GM23248 (cell line): Measurements from ENCODE around the gene ABI3. TPM values are rescaled to one million over a fixed set of nuclear protein-coding genes. Genes with fewer than 3 reads are reported as not detected.

Experiments used
- DNase-seq: peaks from one replicate; pipeline ENCODE4 v3.0.0-alpha.2; 2015
- H2AFZ ChIP-seq: fragments of 200-600 bp; sonication (generic); 2 replicates; pipeline ENCODE4 v1.6.1; 2016; ENCODE audit warnings: antibody characterized with exemption
- H3F3A ChIP-seq: fragments of 200-600 bp; sonication (generic); 2 replicates; pipeline ENCODE4 v1.6.1; 2016; ENCODE audit warnings: mild to moderate bottlenecking, antibody characterized with exemption, mixed run types; ENCODE audit not compliant: insufficient read depth
- H3K27ac ChIP-seq: fragments of 200-600 bp; sonication (generic); 2 replicates; pipeline ENCODE4 v1.5.1; 2016; ENCODE audit warnings: mild to moderate bottlenecking
- H3K27me3 ChIP-seq: fragments of 200-600 bp; sonication (generic); replicated peaks from 2 replicates; pipeline ENCODE4 v1.6.1; 2016; ENCODE audit warnings: mild to moderate bottlenecking; ENCODE audit not compliant: insufficient read depth
- H3K36me3 ChIP-seq: fragments of 200-600 bp; sonication (generic); 2 replicates; pipeline ENCODE4 v1.6.1; 2016; ENCODE audit warnings: low read depth, mild to moderate bottlenecking
- H3K4me1 ChIP-seq: fragments of 200-600 bp; sonication (generic); 2 replicates; pipeline ENCODE4 v1.6.1; 2016; ENCODE audit warnings: mild to moderate bottlenecking; ENCODE audit not compliant: insufficient read depth
- H3K4me2 ChIP-seq: fragments of 200-600 bp; sonication (generic); one replicate; pipeline ENCODE4 v1.6.1; 2016; ENCODE audit warnings: mild to moderate bottlenecking; ENCODE audit not compliant: unreplicated experiment
- H3K4me3 ChIP-seq: fragments of 200-600 bp; sonication (generic); 2 replicates; pipeline ENCODE4 v1.5.1; 2016; ENCODE audit warnings: mild to moderate bottlenecking
- H3K79me2 ChIP-seq: fragments of 200-600 bp; sonication (generic); 2 replicates; pipeline ENCODE4 v1.6.1; 2016; ENCODE audit warnings: mild to moderate bottlenecking; ENCODE audit not compliant: insufficient read depth
- H3K9ac ChIP-seq: fragments of 200-600 bp; sonication (generic); 2 replicates; pipeline ENCODE4 v1.6.1; 2016; ENCODE audit warnings: mild to moderate bottlenecking
- H3K9me2 ChIP-seq: fragments of 200-600 bp; sonication (generic); 2 replicates; pipeline ENCODE4 v1.6.1; 2016; ENCODE audit warnings: mixed run types, mild to moderate bottlenecking, moderate library complexity; ENCODE audit not compliant: insufficient read depth
- H3K9me3 ChIP-seq: fragments of 200-600 bp; sonication (generic); one replicate; pipeline ENCODE4 v1.6.1; 2017; ENCODE audit warnings: low read depth
- H4K20me1 ChIP-seq: fragments of 200-600 bp; sonication (generic); 2 replicates; pipeline ENCODE4 v1.6.0; 2016; ENCODE audit not compliant: insufficient read depth
- EZH2 ChIP-seq: fragments of 200-600 bp; sonication (generic); IDR thresholded peaks from 2 replicates; pipeline ENCODE4 v1.6.1; 2018; ENCODE audit warnings: antibody characterized with exemption, mild to moderate bottlenecking; ENCODE audit not compliant: insufficient read depth, poor library complexity, severe bottlenecking
- EZH2phosphoT487 ChIP-seq: fragments of 200-600 bp; sonication (generic); IDR thresholded peaks from 2 replicates; pipeline ENCODE4 v1.6.1; 2018; ENCODE audit warnings: antibody characterized with exemption, moderate library complexity, mild to moderate bottlenecking, low read depth; ENCODE audit not compliant: insufficient read depth
- WGBS, 2 experiments: methylation state at CpG; one replicate each; pipeline ENCODE4 v1.1.6; 2015 to 2017; ENCODE audit warnings: low lambda C conversion rate in 2 of 2, low coverage in 1 of 2; ENCODE audit errors: missing lambda C conversion rate in 2 of 2; 5-methylcytosine and 5-hydroxymethylcytosine counted together
- in situ Hi-C: fragments of 300-500 bp; cut with MboI; formaldehyde crosslinking; loops from 2 replicates; pipeline ENCODE4 v1.15.0; 2020
- polyA plus RNA-seq: library from polyadenylated mRNA; unstranded; fragments of >200 nt; fragmentation: Nextera tagmentation; extraction: Ambion mirVana; gene quantifications from 2 replicates; pipeline ENCODE4 v1.2.1, GENCODE V29; 2016
- total RNA-seq: library from RNA; depleted of rRNA; stranded (reverse); fragments of >200 nt; shearing (Covaris generic); gene quantifications from 2 replicates; pipeline ENCODE4 v1.2.3, GENCODE V29; 2014

Gene ABI3
- total and polyA plus RNA-seq, 2 experiments from 2014 or later: not detected

GRCh38 chr17:49209061-49209571, 1.4 kb upstream of the ABI3 start:
- H4K20me1 ChIP-seq: no peaks in the 10 kb centered on the region
- H3K79me2 ChIP-seq: no peaks in the 10 kb centered on the region
- in situ Hi-C loops: no loop called here
- TF ChIP-seq EZH2: no peak
- TF ChIP-seq EZH2phosphoT487: no peak
- H3K9ac ChIP-seq: no peak overlapping the region
- no peak overlapping the region for H3K4me2 ChIP-seq
- no peaks in the 10 kb centered on the region for H3K36me3 ChIP-seq
- DNase-seq: no peak
- no peaks in the 10 kb centered on the region for H3K9me3 ChIP-seq
- no peak overlapping the region for H2AFZ ChIP-seq
- H3K27me3 ChIP-seq: peaks cover 41% of the 10 kb centered on the region
- H3K4me3 ChIP-seq: no peak overlapping the region
- WGBS, 2 experiments: 79 to 80% methylated on average over 10 of the region's 10 CpGs
- no peaks in the 10 kb centered on the region for H3K4me1 ChIP-seq
- no peaks in the 10 kb centered on the region for H3K9me2 ChIP-seq
- no peak overlapping the region for H3K27ac ChIP-seq
- H3F3A ChIP-seq: no peaks in the 10 kb centered on the region

- Histone ChIP-seq H3K27ac (no peak overlapping the region), H3K4me1 (no peaks in the 10 kb centered on the region), H3K9ac (no peak overlapping the region), H3K36me3 (no peaks in the 10 kb centered on the region), H3K4me3 (no peak overlapping the region), H3K4me2 (no peak overlapping the region), H3K9me2 (no peaks in the 10 kb centered on the region), H3K79me2 (no peaks in the 10 kb centered on the region), H2AFZ (no peak overlapping the region), H3K9me3 (no peaks in the 10 kb centered on the region), H3K27me3 (peaks cover 18% of the 10 kb centered on the region), H4K20me1 (no peaks in the 10 kb centered on the region), H3F3A (no peaks in the 10 kb centered on the region)
- WGBS, 2 experiments: 49 to 54% methylated on average over 5 of the region's 5 CpGs
- no peak for DNase-seq
- TF ChIP-seq EZH2 (no peak), EZH2phosphoT487 (no peak)
- in situ Hi-C loops: no loop called here
Measured at GRCh38 chr17:49213399-49213798, 2.9 kb downstream of the ABI3 start.

GRCh38 chr17:49213847-49214246, 3.3 kb downstream of the ABI3 start:
- Histone ChIP-seq H3K9ac (no peak overlapping the region), H3K79me2 (no peaks in the 10 kb centered on the region), H3F3A (no peaks in the 10 kb centered on the region), H3K36me3 (no peaks in the 10 kb centered on the region), H3K9me2 (no peaks in the 10 kb centered on the region), H3K4me3 (no peak overlapping the region), H3K9me3 (no peaks in the 10 kb centered on the region), H4K20me1 (no peaks in the 10 kb centered on the region), H2AFZ (no peak overlapping the region), H3K27me3 (peaks cover 18% of the 10 kb centered on the region), H3K4me2 (no peak overlapping the region), H3K27ac (no peak overlapping the region), H3K4me1 (no peaks in the 10 kb centered on the region)
- WGBS, 2 experiments: 24 to 44% methylated on average over 2 of the region's 2 CpGs
- no peak for DNase-seq
- in situ Hi-C loops: no loop called here
- TF ChIP-seq EZH2phosphoT487 (no peak), EZH2 (no peak)

- Histone ChIP-seq H3K9me3 (no peaks in the 10 kb centered on the region), H3K9me2 (no peaks in the 10 kb centered on the region), H2AFZ (no peak overlapping the region), H3K4me1 (no peaks in the 10 kb centered on the region), H3K27ac (no peak overlapping the region), H3K36me3 (no peaks in the 10 kb centered on the region), H3K4me2 (no peak overlapping the region), H3K4me3 (no peak overlapping the region), H3F3A (no peaks in the 10 kb centered on the region), H3K9ac (no peak overlapping the region), H4K20me1 (no peaks in the 10 kb centered on the region), H3K27me3 (peaks cover 13% of the 10 kb centered on the region), H3K79me2 (no peaks in the 10 kb centered on the region)
- no peak for DNase-seq
- in situ Hi-C loops: no loop called here
- TF ChIP-seq EZH2phosphoT487 (no peak), EZH2 (no peak)
- WGBS, 2 experiments: 65 to 66% methylated on average over 12 of the region's 12 CpGs
Measured at GRCh38 chr17:49214676-49215360, 4.3 kb downstream of the ABI3 start.
